IMR-90 (cell line): ENCODE data around the gene FUT7.

Experiments used
- RAD21 ChIP-seq: IDR thresholded peaks from 2 replicates; pipeline ENCODE4 v1.6.1; 2012; ENCODE audit warnings: low read length, improper control_type of control experiment
- TF ChIP-seq, protein P1 (sequence below): conservative IDR thresholded peaks from 2 replicates; pipeline ENCODE4 v1.5.1; 2012; ENCODE audit warnings: mild to moderate bottlenecking, low read depth, low read length, improper control_type of control experiment

- TF ChIP-seq, protein P1, sequence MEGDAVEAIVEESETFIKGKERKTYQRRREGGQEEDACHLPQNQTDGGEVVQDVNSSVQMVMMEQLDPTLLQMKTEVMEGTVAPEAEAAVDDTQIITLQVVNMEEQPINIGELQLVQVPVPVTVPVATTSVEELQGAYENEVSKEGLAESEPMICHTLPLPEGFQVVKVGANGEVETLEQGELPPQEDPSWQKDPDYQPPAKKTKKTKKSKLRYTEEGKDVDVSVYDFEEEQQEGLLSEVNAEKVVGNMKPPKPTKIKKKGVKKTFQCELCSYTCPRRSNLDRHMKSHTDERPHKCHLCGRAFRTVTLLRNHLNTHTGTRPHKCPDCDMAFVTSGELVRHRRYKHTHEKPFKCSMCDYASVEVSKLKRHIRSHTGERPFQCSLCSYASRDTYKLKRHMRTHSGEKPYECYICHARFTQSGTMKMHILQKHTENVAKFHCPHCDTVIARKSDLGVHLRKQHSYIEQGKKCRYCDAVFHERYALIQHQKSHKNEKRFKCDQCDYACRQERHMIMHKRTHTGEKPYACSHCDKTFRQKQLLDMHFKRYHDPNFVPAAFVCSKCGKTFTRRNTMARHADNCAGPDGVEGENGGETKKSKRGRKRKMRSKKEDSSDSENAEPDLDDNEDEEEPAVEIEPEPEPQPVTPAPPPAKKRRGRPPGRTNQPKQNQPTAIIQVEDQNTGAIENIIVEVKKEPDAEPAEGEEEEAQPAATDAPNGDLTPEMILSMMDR = no peak
- no peak for TF ChIP-seq RAD21
Observed at GRCh38 chr9:137022662-137023008, 9.3 kb downstream of the FUT7 start.
